Measurements from ENCODE around the gene GJB5. TPM values are rescaled to one million over a fixed set of nuclear protein-coding genes. Genes with fewer than 3 reads are reported as not detected.

Gene GJB5
- polyA plus RNA-seq, 1 of the 3 experiments (the other 2 are of a cell fraction): not detected

GRCh38 chr1:34784751-34785221 is 29.9 kb downstream of the GJB5 start:
- 73% methylated on average over 24 of the region's 28 CpGs for WGBS (ENCODE audit: low lambda C conversion rate)
- no peaks in the 10 kb centered on the region for H3K36me3 ChIP-seq (replicated peaks in 1 of 2; ENCODE audit: control insufficient read depth in 1 of 2, insufficient read depth in 2 of 2, low read length in 1 of 2)
- H3K9ac ChIP-seq: no peak overlapping the region
- H3K9me2 ChIP-seq: no peaks in the 10 kb centered on the region
- H4K20me1 ChIP-seq (ENCODE audit: insufficient read depth): no peaks in the 10 kb centered on the region
- no peak overlapping the region for H3K27ac ChIP-seq (ENCODE audit: low read depth in 2 of 2, low read length in 1 of 2)
- no peak overlapping the region for H3K4me2 ChIP-seq
- TF ChIP-seq POLR2AphosphoS5 (IDR thresholded peaks at IDR 0.05; ENCODE audit: low read depth, low read length) (no peak), CHD2 (IDR thresholded peaks at IDR 0.05; ENCODE audit: low read length, partially characterized antibody) (no peak), FOSL2 (IDR thresholded peaks at IDR 0.05; ENCODE audit: borderline replicate concordance, low read depth) (no peak), NFIC (IDR thresholded peaks at IDR 0.05; ENCODE audit: borderline replicate concordance) (no peak), PBX3 (IDR thresholded peaks at IDR 0.05) (no peak), TAF1 (IDR thresholded peaks at IDR 0.05; ENCODE audit: borderline replicate concordance, low read depth, low read length) (no peak), JUND (IDR thresholded peaks at IDR 0.05) (no peak), YY1 (IDR thresholded peaks at IDR 0.05; ENCODE audit: low read depth) (no peak), FOXJ3 (CRISPR knock-in tag; IDR thresholded peaks at IDR 0.05) (no peak), RXRA (IDR thresholded peaks at IDR 0.05; ENCODE audit: borderline replicate concordance, low read depth) (no peak), EZH2phosphoT487 (IDR thresholded peaks at IDR 0.05; ENCODE audit: borderline replicate concordance, low read depth) (no peak), REST (IDR thresholded peaks at IDR 0.05; ENCODE audit: low read depth, low read length) (no peak), SIN3A (IDR thresholded peaks at IDR 0.05; ENCODE audit: borderline replicate concordance, low read depth, low read length) (no peak), ZBTB33 (IDR thresholded peaks at IDR 0.05; ENCODE audit: borderline replicate concordance, low read depth) (no peak), TEAD4 (IDR thresholded peaks at IDR 0.05; ENCODE audit: borderline replicate concordance, insufficient read depth) (no peak), RAD21 (IDR thresholded peaks at IDR 0.05; ENCODE audit: low read length) (no peak), ELF1 (IDR thresholded peaks at IDR 0.05) (no peak), SMC3 (IDR thresholded peaks at IDR 0.05; ENCODE audit: low read depth, low read length) (no peak), FOXM1 (IDR thresholded peaks at IDR 0.05; ENCODE audit: low read depth) (no peak)
- no peak overlapping the region for H3K4me3 ChIP-seq (ENCODE audit: low read depth in 2 of 2, low read length in 1 of 2)
- peaks cover 29% of the 10 kb centered on the region for H3K27me3 ChIP-seq (ENCODE audit: insufficient read depth)
- ChIA-PET POLR2A (no interaction called here), CTCF (interaction anchor here (0.9 to 1.2 kb wide), 3 partner anchors 75 to 622 kb away, joined by 3 to 7 read pairs (median 5); partner anchors contain the start of gene SMIM12)
- no peaks in the 10 kb centered on the region for H3K79me2 ChIP-seq (ENCODE audit: insufficient read depth)
- H3K4me1 ChIP-seq (ENCODE audit: control insufficient read depth in 1 of 2, insufficient read depth in 2 of 2, low read depth in 1 of 2, low read length in 1 of 2): peaks cover 0 to 6% of the 10 kb centered on the region in 2 experiments; a peak in 1 of 4 replicates
- no peaks in the 10 kb centered on the region for H3K9me3 ChIP-seq
- no peaks in the 10 kb centered on the region for H3F3A ChIP-seq (replicated peaks; ENCODE audit: insufficient read depth)
- no peak for DNase-seq
- no peak overlapping the region for H2AFZ ChIP-seq (ENCODE audit: low read depth)

Measured in SK-N-SH (cell line).